ENCODE measurements around the gene CEP350. TPM values are rescaled to one million over a fixed set of nuclear protein-coding genes. Genes with fewer than 3 reads are reported as not detected.

The CEP350 gene
- total RNA-seq, 1 experiment from 2014 or later = 17.1 TPM

DNA sequence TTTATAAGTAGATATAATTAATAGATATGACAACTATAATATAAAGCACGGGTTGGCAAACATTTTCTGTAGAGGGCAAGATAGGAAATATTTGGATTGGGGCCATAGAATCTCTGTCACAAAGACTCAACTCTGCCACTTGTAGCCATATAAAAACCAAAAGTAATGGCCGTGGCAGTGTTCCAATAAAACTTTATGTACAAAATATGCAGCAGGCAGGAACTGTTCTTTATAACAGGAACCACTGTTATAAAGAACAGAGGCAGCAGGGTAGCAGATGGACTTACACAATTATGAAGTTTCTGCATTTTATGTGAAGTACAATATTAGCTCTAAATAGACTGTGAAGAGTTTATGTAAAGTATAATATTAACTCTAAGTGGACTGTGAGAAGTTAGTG lies 183.2 kb downstream of the CEP350 start:
- no peak overlapping the region for H3K27ac ChIP-seq (ENCODE audit: low read length)
- no peaks in the 10 kb centered on the region for H3F3A ChIP-seq (ENCODE audit: low read length, unreplicated experiment)
- POLR2A ChIA-PET (ENCODE audit: unreplicated experiment) = no interaction called here
- TF ChIP-seq EZH2phosphoT487 (IDR thresholded peaks at IDR 0.05; ENCODE audit: borderline replicate concordance, low read length) = no peak
- H3K4me2 ChIP-seq (ENCODE audit: low read length) = no peak overlapping the region
- no peaks in the 10 kb centered on the region for H3K36me3 ChIP-seq (ENCODE audit: low read depth, low read length)
- no peaks in the 10 kb centered on the region for H3K9me2 ChIP-seq (replicated peaks; ENCODE audit: low read length)
- DNase-seq (no peak), ATAC-seq (no peak)
- no peaks in the 10 kb centered on the region for H4K20me1 ChIP-seq (ENCODE audit: low read length)
- intact Hi-C loops (cut with micrococcal nuclease) = no loop called here
- H3K9me3 ChIP-seq (ENCODE audit: low read length) = no peaks in the 10 kb centered on the region
- no peak overlapping the region for H2AFZ ChIP-seq (ENCODE audit: low read length)
- no peak overlapping the region for H3K9ac ChIP-seq (ENCODE audit: low read length)
- no peak overlapping the region for H3K4me3 ChIP-seq (ENCODE audit: low read length)
- BruUV-seq (replicated peaks) = no TSS peak
- CTCF ChIA-PET = no interaction called here
- H3K4me1 ChIP-seq (ENCODE audit: insufficient read depth, low read length) = peaks cover 7% of the 10 kb centered on the region
- no peaks in the 10 kb centered on the region for H3K79me2 ChIP-seq (ENCODE audit: low read length)
- no peaks in the 10 kb centered on the region for H3K27me3 ChIP-seq (ENCODE audit: low read length)

DNA sequence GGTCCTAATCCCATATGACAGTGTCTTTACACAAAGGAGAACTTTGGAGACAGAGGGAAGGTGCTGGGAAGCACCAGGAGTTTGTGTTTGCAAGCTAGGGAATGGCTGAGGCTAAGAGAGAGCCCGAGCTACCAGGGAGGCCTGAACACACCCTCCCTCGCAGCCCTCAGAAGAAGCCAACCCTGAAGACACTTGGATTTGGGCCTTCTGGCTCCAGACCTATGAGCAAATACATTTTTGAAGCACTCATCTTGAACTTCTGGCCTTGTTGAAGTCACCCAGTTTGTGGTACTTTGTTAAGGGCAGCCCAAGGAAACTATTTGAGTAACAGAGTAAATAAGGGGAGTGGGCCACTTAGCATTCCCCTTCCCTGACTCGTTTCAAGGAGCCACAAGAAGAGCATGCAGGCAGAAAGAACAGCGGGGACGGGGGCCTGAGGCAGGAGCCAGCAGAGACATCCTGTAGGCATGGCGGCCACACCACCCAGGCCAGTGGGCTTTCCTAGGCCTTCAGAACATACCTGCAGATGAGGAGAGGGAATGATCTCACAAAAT lies 186.8 kb downstream of the CEP350 start:
- Histone ChIP-seq H3K27me3 (ENCODE audit: low read length) (no peaks in the 10 kb centered on the region), H3K9ac (ENCODE audit: low read length) (no peak overlapping the region), H3K27ac (ENCODE audit: low read length) (no peak overlapping the region), H3K9me2 (replicated peaks; ENCODE audit: low read length) (no peaks in the 10 kb centered on the region), H2AFZ (ENCODE audit: low read length) (no peak overlapping the region), H3K79me2 (ENCODE audit: low read length) (no peaks in the 10 kb centered on the region), H3K9me3 (ENCODE audit: low read length) (no peaks in the 10 kb centered on the region), H3K36me3 (ENCODE audit: low read depth, low read length) (no peaks in the 10 kb centered on the region), H4K20me1 (ENCODE audit: low read length) (no peaks in the 10 kb centered on the region), H3K4me2 (ENCODE audit: low read length) (no peak overlapping the region), H3F3A (ENCODE audit: low read length, unreplicated experiment) (no peaks in the 10 kb centered on the region), H3K4me1 (ENCODE audit: insufficient read depth, low read length) (peaks cover 1% of the 10 kb centered on the region), H3K4me3 (ENCODE audit: low read length) (no peak overlapping the region)
- CTCF ChIA-PET = no interaction called here
- no peak for TF ChIP-seq EZH2phosphoT487 (IDR thresholded peaks at IDR 0.05; ENCODE audit: borderline replicate concordance, low read length)
- TF ChIP-seq EZH2 (IDR thresholded peaks at IDR 0.05; ENCODE audit: low read length, unreplicated experiment) = no peak
- TF ChIP-seq, protein P1, sequence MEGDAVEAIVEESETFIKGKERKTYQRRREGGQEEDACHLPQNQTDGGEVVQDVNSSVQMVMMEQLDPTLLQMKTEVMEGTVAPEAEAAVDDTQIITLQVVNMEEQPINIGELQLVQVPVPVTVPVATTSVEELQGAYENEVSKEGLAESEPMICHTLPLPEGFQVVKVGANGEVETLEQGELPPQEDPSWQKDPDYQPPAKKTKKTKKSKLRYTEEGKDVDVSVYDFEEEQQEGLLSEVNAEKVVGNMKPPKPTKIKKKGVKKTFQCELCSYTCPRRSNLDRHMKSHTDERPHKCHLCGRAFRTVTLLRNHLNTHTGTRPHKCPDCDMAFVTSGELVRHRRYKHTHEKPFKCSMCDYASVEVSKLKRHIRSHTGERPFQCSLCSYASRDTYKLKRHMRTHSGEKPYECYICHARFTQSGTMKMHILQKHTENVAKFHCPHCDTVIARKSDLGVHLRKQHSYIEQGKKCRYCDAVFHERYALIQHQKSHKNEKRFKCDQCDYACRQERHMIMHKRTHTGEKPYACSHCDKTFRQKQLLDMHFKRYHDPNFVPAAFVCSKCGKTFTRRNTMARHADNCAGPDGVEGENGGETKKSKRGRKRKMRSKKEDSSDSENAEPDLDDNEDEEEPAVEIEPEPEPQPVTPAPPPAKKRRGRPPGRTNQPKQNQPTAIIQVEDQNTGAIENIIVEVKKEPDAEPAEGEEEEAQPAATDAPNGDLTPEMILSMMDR (conservative IDR thresholded peaks at IDR 0.05; ENCODE audit: low read depth, low read length) = no peak
- POLR2A ChIA-PET (ENCODE audit: unreplicated experiment) = no interaction called here
- intact Hi-C loops (cut with micrococcal nuclease) = no loop called here
- no peak for DNase-seq
- no TSS peak for BruUV-seq (replicated peaks)
- no peak for ATAC-seq

DNA sequence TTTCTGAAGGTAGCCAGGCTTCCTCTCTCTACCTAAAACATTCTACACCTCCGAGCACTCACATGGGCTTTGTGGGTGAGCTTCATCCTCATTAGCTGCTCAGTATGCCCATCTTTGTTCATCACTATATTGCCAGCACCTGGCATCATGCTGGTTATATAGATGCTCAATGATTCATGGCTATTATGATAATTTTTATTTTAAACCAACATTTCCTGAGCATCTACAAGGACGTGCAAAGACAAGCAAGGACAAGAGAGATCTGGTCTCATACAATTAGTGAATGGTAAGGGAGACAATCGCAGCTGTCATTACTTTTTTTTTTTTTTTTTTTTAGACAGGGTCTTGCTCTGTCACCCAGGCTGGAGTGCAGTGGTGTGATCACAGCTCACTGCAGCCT lies 188.7 kb downstream of the CEP350 start:
- H3K9me2 ChIP-seq (replicated peaks; ENCODE audit: low read length) = no peaks in the 10 kb centered on the region
- DNase-seq = no peak

More for the DNA sequence above, 188.7 kb downstream of the CEP350 start:
- Histone ChIP-seq H3K27me3 (ENCODE audit: low read length) (no peaks in the 10 kb centered on the region), H3K4me3 (ENCODE audit: low read length) (no peak overlapping the region), H3K9ac (ENCODE audit: low read length) (no peak overlapping the region), H3K36me3 (ENCODE audit: low read depth, low read length) (no peaks in the 10 kb centered on the region), H3F3A (ENCODE audit: low read length, unreplicated experiment) (no peaks in the 10 kb centered on the region), H3K4me2 (ENCODE audit: low read length) (no peak overlapping the region), H2AFZ (ENCODE audit: low read length) (no peak overlapping the region), H3K9me3 (ENCODE audit: low read length) (no peaks in the 10 kb centered on the region), H4K20me1 (ENCODE audit: low read length) (no peaks in the 10 kb centered on the region), H3K4me1 (ENCODE audit: insufficient read depth, low read length) (no peaks in the 10 kb centered on the region), H3K27ac (ENCODE audit: low read length) (no peak overlapping the region), H3K79me2 (ENCODE audit: low read length) (no peaks in the 10 kb centered on the region)
- no TSS peak for BruUV-seq (replicated peaks)
- ATAC-seq = no peak
- intact Hi-C loops (cut with micrococcal nuclease) = no loop called here
- TF ChIP-seq EZH2phosphoT487 (IDR thresholded peaks at IDR 0.05; ENCODE audit: borderline replicate concordance, low read length) = no peak
- TF ChIP-seq, protein P1 (conservative IDR thresholded peaks at IDR 0.05; ENCODE audit: low read depth, low read length) = no peak
- TF ChIP-seq EZH2 (IDR thresholded peaks at IDR 0.05; ENCODE audit: low read length, unreplicated experiment) = no peak
- ChIA-PET CTCF (no interaction called here), POLR2A (ENCODE audit: unreplicated experiment) (no interaction called here)

All from PC-3 (cell line).